Gastrocnemius medialis (tissue), 4 donors: ENCODE results near the gene CLEC10A. TPM values are rescaled to one million over a fixed set of nuclear protein-coding genes. Genes with fewer than 3 reads are reported as not detected.

Source experiments
- ATAC-seq, 2 donors: fragments of 150-250 bp; one replicate each; pipeline ENCODE4 v1.9.1; 2016
- DNase-seq, 2 donors: peaks; one replicate each; pipeline ENCODE4 v3.0.0-alpha.2; 2019
- H3K27ac ChIP-seq, 4 donors: fragments of 200-600 bp; sonication (generic); 1 replicate in 1 of 4; 2 replicates in 3 of 4; pipeline ENCODE4 v1.5.1; 2016 to 2018; ENCODE audit warnings: mild to moderate bottlenecking in 2 of 4, moderate library complexity in 1 of 4
- H3K27me3 ChIP-seq, 3 donors: fragments of 200-600 bp; sonication (generic) in 2 of 3; 1 replicate in 1 of 3; 2 replicates in 2 of 3; pipeline versions ENCODE4 v1.5.1 to v1.6.0; 2016 to 2019; ENCODE audit warnings: mild to moderate bottlenecking in 1 of 3, moderate library complexity in 1 of 3
- H3K36me3 ChIP-seq, 2 donors: fragments of 200-600 bp; sonication (generic) in 1 of 2; one replicate each; pipeline ENCODE4 v1.5.1; 2017 to 2018
- H3K4me1 ChIP-seq, 2 donors: fragments of 200-600 bp; sonication (generic) in 1 of 2; one replicate each; pipeline ENCODE4 v1.5.1; 2016 to 2017; ENCODE audit warnings: mild to moderate bottlenecking in 2 of 2
- H3K4me3 ChIP-seq, 4 donors: fragments of 200-600 bp; sonication (generic) in 3 of 4; 1 replicate in 1 of 4; 2 replicates in 3 of 4; pipeline ENCODE4 v1.5.1; 2016 to 2019; ENCODE audit warnings: mild to moderate bottlenecking in 2 of 4
- H3K9me3 ChIP-seq, 3 donors: fragments of 200-600 bp; sonication (generic) in 2 of 3; 1 replicate in 1 of 3; 2 replicates in 2 of 3; pipeline ENCODE4 v1.5.1; 2016 to 2019
- CTCF ChIP-seq, 5 experiments: fragments of 450-650 bp in 3 of 5; fragments of 200-600 bp in 2 of 5; sonication (generic) in 2 of 5; IDR thresholded peaks in 4 of 5; conservative IDR thresholded peaks in 1 of 5; 1 replicate in 4 of 5; 2 replicates in 1 of 5; pipeline ENCODE4 v1.5.1; 2016 to 2019; ENCODE audit warnings: antibody characterized with exemption in 5 of 5, mild to moderate bottlenecking in 3 of 5, moderate library complexity in 3 of 5
- POLR2A ChIP-seq, 2 donors: fragments of 450-650 bp; IDR thresholded peaks; one replicate each; pipeline ENCODE4 v1.6.1; 2017; ENCODE audit warnings: antibody characterized with exemption in 2 of 2, mild to moderate bottlenecking in 2 of 2, moderate library complexity in 2 of 2
- in situ Hi-C, 4 donors: fragments of 200-750 bp; cut with MboI; loops; one replicate each; pipeline versions ENCODE4 v1.15.0 to v1.8.0; 2017; ENCODE audit warnings: low sequenced_read_pairs in 4 of 4
- intact Hi-C: fragments of 100-400 bp; cut with DNase I; formaldehyde crosslinking; loops from one replicate; pipeline ENCODE4 v1.15.1; 2023; ENCODE audit warnings: low total_unique reads
- total RNA-seq, 4 donors: library from RNA; depleted of rRNA; stranded (reverse); fragments of >200 nt; gene quantifications; one replicate each; pipeline versions ENCODE4 v1.1.0 to v1.2.3, GENCODE V29; 2016

The CLEC10A gene
- total RNA-seq, 4 donors from 2014 or later = 1.3 to 2.8 (median 2.3) TPM; not detected in 1

- TF ChIP-seq POLR2A (IDR thresholded peaks at IDR 0.05) (peak in 1 of 2 donors; percentile 48), CTCF (IDR thresholded peaks at IDR 0.05 in 4 of 5, conservative IDR thresholded peaks at IDR 0.05 in 1 of 5) (no peak)
- DNase-seq (no peak), ATAC-seq (peak; percentile 66 to 70)
- Histone ChIP-seq H3K9me3 (no peaks in the 10 kb centered on the region), H3K4me3 (no peak overlapping the region), H3K4me1 (peaks cover 0 to 4% of the 10 kb centered on the region in 2 donors), H3K27ac (peak overlapping the region; percentile 62 to 99 (median 72)), H3K36me3 (no peaks in the 10 kb centered on the region), H3K27me3 (no peaks in the 10 kb centered on the region)
- intact Hi-C loops = loop anchor here (10.0 kb wide), 1 partner anchor 455 kb away; the partner anchor contains the start of genes POLR2A and SLC35G6
- in situ Hi-C loops = loop anchor here in 1 of 4 donors (25.0 kb wide), 1 partner anchor 308 kb away; the partner anchor contains the start of genes ACAP1 and NEURL4
These were observed 50.4 kb downstream of the CLEC10A start for GRCh38 chr17:7029659-7030058.

GRCh38 chr17:7029096-7029495 lies 51.0 kb downstream of the CLEC10A start:
- Histone ChIP-seq H3K9me3 (no peaks in the 10 kb centered on the region), H3K4me1 (peaks cover 0 to 4% of the 10 kb centered on the region in 2 donors), H3K27ac (peak overlapping the region; percentile 62 to 99 (median 72)), H3K27me3 (no peaks in the 10 kb centered on the region), H3K36me3 (no peaks in the 10 kb centered on the region), H3K4me3 (no peak overlapping the region)
- TF ChIP-seq CTCF (IDR thresholded peaks at IDR 0.05 in 4 of 5, conservative IDR thresholded peaks at IDR 0.05 in 1 of 5) (no peak), POLR2A (IDR thresholded peaks at IDR 0.05) (no peak)
- in situ Hi-C loops = loop anchor here in 1 of 4 donors (25.0 kb wide), 1 partner anchor 308 kb away; the partner anchor contains the start of genes ACAP1 and NEURL4
- intact Hi-C loops = loop anchor here (10.0 kb wide), 1 partner anchor 456 kb away; the partner anchor contains the start of genes POLR2A and SLC35G6
- no peak for ATAC-seq
- no peak for DNase-seq

- H3K36me3 ChIP-seq = no peaks in the 10 kb centered on the region
- peaks cover 12 to 13% (median 12%) of the 10 kb centered on the region in 3 donors for H3K27me3 ChIP-seq
- in situ Hi-C loops = loop anchor here in 1 of 4 donors (25.0 kb wide), 1 partner anchor 310 kb away; the partner anchor contains the start of genes ACAP1 and NEURL4
- no peak overlapping the region for H3K4me3 ChIP-seq
- intact Hi-C loops = loop anchor here (10.0 kb wide), 1 partner anchor 457 kb away; the partner anchor contains the start of genes POLR2A and SLC35G6
- H3K4me1 ChIP-seq = peaks cover 4 to 6% of the 10 kb centered on the region in 2 donors
- H3K27ac ChIP-seq = peak overlapping the region; percentile 25 to 99 (median 72)
- no peak for ATAC-seq
- TF ChIP-seq CTCF (IDR thresholded peaks at IDR 0.05 in 4 of 5, conservative IDR thresholded peaks at IDR 0.05 in 1 of 5) (no peak), POLR2A (IDR thresholded peaks at IDR 0.05) (no peak)
- no peak for DNase-seq
- H3K9me3 ChIP-seq = no peaks in the 10 kb centered on the region
These were observed 52.7 kb downstream of the CLEC10A start for GRCh38 chr17:7027335-7027734.

- H3K27ac ChIP-seq = peak overlapping the region; percentile 25 to 99 (median 72)
- intact Hi-C loops = loop anchor here (10.0 kb wide), 1 partner anchor 458 kb away; the partner anchor contains the start of genes POLR2A and SLC35G6
These were observed 53.5 kb downstream of the CLEC10A start for GRCh38 chr17:7026471-7027115.

More at GRCh38 chr17:7026471-7027115, 53.5 kb downstream of the CLEC10A start:
- peaks cover 6 to 9% of the 10 kb centered on the region in 2 donors for H3K4me1 ChIP-seq
- H3K9me3 ChIP-seq = no peaks in the 10 kb centered on the region
- no peak for TF ChIP-seq POLR2A (IDR thresholded peaks at IDR 0.05)
- no peak for TF ChIP-seq CTCF (IDR thresholded peaks at IDR 0.05 in 4 of 5, conservative IDR thresholded peaks at IDR 0.05 in 1 of 5)
- no peak overlapping the region for H3K4me3 ChIP-seq
- H3K27me3 ChIP-seq = peaks cover 14 to 16% (median 15%) of the 10 kb centered on the region in 3 donors
- no peak for ATAC-seq
- in situ Hi-C loops = loop anchor here in 1 of 4 donors (25.0 kb wide), 1 partner anchor 311 kb away; the partner anchor contains the start of genes ACAP1 and NEURL4
- no peak for DNase-seq
- no peaks in the 10 kb centered on the region for H3K36me3 ChIP-seq
